Pancreas (tissue), 10 donors: ENCODE measurements around the gene PES1. TPM values are rescaled to one million over a fixed set of nuclear protein-coding genes. Genes with fewer than 3 reads are reported as not detected.

ENCODE experiments used
- ATAC-seq, 4 donors: fragments of 200-7000 bp; cut with Tn5 transposase; one replicate each; pipeline versions ENCODE4 v1.8.0 to v1.9.1; 2020; ENCODE audit warnings: mild to moderate bottlenecking in 4 of 4, moderate library complexity in 4 of 4
- DNase-seq, 6 donors: peaks; one replicate each; pipeline ENCODE4 v3.0.0-alpha.2; 2020
- FAIRE-seq: peaks from 2 replicates; lab custom pipeline; 2012; peaks lifted over from hg19 to GRCh38; lab: Jason Lieb, UNC
- H3K27ac ChIP-seq, 4 donors: fragments of 200-600 bp; sonication (generic); 1 replicate in 3 of 4; 2 replicates in 1 of 4; pipeline versions ENCODE4 v1.5.0 to v1.8.0; 2020
- H3K27me3 ChIP-seq, 4 donors: fragments of 200-600 bp; one replicate each; pipeline ENCODE4 v1.8.0; 2021
- H3K36me3 ChIP-seq, 3 donors: fragments of 200-600 bp; sonication (generic) in 1 of 3; one replicate each; pipeline versions ENCODE4 v1.5.0 to v1.8.0; 2020 to 2021
- H3K4me1 ChIP-seq, 3 donors: fragments of 200-600 bp; one replicate each; pipeline ENCODE4 v1.8.0; 2021
- H3K4me3 ChIP-seq, 4 donors: fragments of 200-600 bp; sonication (generic) in 2 of 4; one replicate each; pipeline versions ENCODE4 v1.5.0 to v1.8.0; 2020 to 2021
- H3K9me3 ChIP-seq, 4 donors: fragments of 200-600 bp; one replicate each; pipeline ENCODE4 v1.8.0; 2021
- CTCF ChIP-seq, 4 donors: fragments of 200-600 bp; sonication (generic) in 3 of 4; IDR thresholded peaks; one replicate each; pipeline versions ENCODE4 v1.5.0 to v1.8.0; 2021; ENCODE audit warnings: antibody characterized with exemption in 4 of 4
- WGBS, 2 donors: extraction: QIAGEN DNeasy Blood & Tissue Kit; methylation state at CpG; one replicate each; pipeline ENCODE4 v1.1.7; 2013; 5-methylcytosine and 5-hydroxymethylcytosine counted together
- intact Hi-C, 3 donors: fragments of 100-400 bp; cut with DNase I; formaldehyde crosslinking; loops; one replicate each; pipeline versions ENCODE4 v1.11.1 to v1.14.2; 2022
- polyA plus RNA-seq, 2 donors: library from polyadenylated mRNA; stranded (reverse); fragments of 200-250 nt; gene quantifications; one replicate each; pipeline ENCODE4 v1.2.3, GENCODE V29; 2013
- total RNA-seq, 6 donors: library from RNA; stranded (reverse); fragmentation: NEBNext Ultra II Directional in 4 of 6; extraction: Animal tissue kit (Norgen Biotek cat#: 25700) in 4 of 6; gene quantifications; one replicate each; pipeline versions ENCODE4 v1.2.1 to v1.2.4, GENCODE V29; 2021 to 2023
- donor health status: healthy with polysubstance abuse.
- donor health status: DM: no; HTN: no; CAD: no; lungs with moderate emphysema.
- donor health status: DM: no; HTN: no; CAD: no.
- donor health status: control.
- donor health status: control.
- donor health status: Bipolar disorder and iron deficiency.
- donor health status: DM: yes; HTN: yes; CAD: no.
- donor health status: DM: no; HTN: no; CAD: no.
- donor health status: DM: no; HTN: no; CAD: no.
- donor health status: DM: yes; HTN: yes; CAD: no.

PES1 gene
- total RNA-seq = 10 to 100 TPM; 33.8 to 66.9 (median 36.7) TPM
- 10 to 100 TPM; 54.1 to 55.8 TPM for polyA plus RNA-seq

GRCh38 chr22:30591588-30592359, at the start of gene PES1:
Gene PES1 (minus strand): TSS chr22:30591910. CDS start chr22:30591833, 77 bp downstream.
- WGBS, 2 donors = 0% methylated on average over 49 of the region's 49 CpGs
- intact Hi-C loops = no loop called here

GRCh38 chr22:30640839-30641430, 49.2 kb upstream of the PES1 start:
- H3K27ac ChIP-seq = no peak overlapping the region
- ATAC-seq (no peak), DNase-seq (no peak), FAIRE-seq (no peak)
- WGBS, 2 donors = 90 to 95% methylated on average over 4 of the region's 4 CpGs
- H3K36me3 ChIP-seq = no peaks in the 10 kb centered on the region
- TF ChIP-seq CTCF (IDR thresholded peaks at IDR 0.05) = no peak
- H3K9me3 ChIP-seq = no peaks in the 10 kb centered on the region
- H3K4me3 ChIP-seq = no peak overlapping the region
- peaks cover 7 to 14% (median 7%) of the 10 kb centered on the region in 3 donors for H3K4me1 ChIP-seq
- intact Hi-C loops = no loop called here
- H3K27me3 ChIP-seq = no peaks in the 10 kb centered on the region

More at GRCh38 chr22:30591588-30592359, at the start of gene PES1:
- H3K27me3 ChIP-seq = no peaks in the 10 kb centered on the region
- DNase-seq (peak; percentile 88 to 97 (median 96)), FAIRE-seq (peak; percentile 98), ATAC-seq (peak; percentile 95 to 99 (median 98))
- H3K27ac ChIP-seq = peak within 1 kb of the TSS; percentile 53 to 91 (median 72)
- peaks cover 6 to 22% (median 15%) of the 10 kb centered on the region in 3 donors for H3K36me3 ChIP-seq
- H3K4me3 ChIP-seq = peak within 1 kb of the TSS; percentile 72 to 93 (median 86)
- no peak for TF ChIP-seq CTCF (IDR thresholded peaks at IDR 0.05)
- no peaks in the 10 kb centered on the region for H3K9me3 ChIP-seq
- peaks cover 7 to 16% (median 8%) of the 10 kb centered on the region in 3 donors for H3K4me1 ChIP-seq

GRCh38 chr22:30640361-30640760, 48.7 kb upstream of the PES1 start:
- H3K36me3 ChIP-seq = no peaks in the 10 kb centered on the region
- no peaks in the 10 kb centered on the region for H3K9me3 ChIP-seq
- intact Hi-C loops = no loop called here
- WGBS, 2 donors = 97 to 100% methylated on average over 4 of the region's 4 CpGs
- no peaks in the 10 kb centered on the region for H3K27me3 ChIP-seq
- DNase-seq (no peak), FAIRE-seq (no peak), ATAC-seq (no peak)
- no peak for TF ChIP-seq CTCF (IDR thresholded peaks at IDR 0.05)
- no peak overlapping the region for H3K27ac ChIP-seq
- H3K4me3 ChIP-seq = no peak overlapping the region
- H3K4me1 ChIP-seq = peaks cover 7 to 14% (median 7%) of the 10 kb centered on the region in 3 donors

GRCh38 chr22:30637701-30638114, 46.0 kb upstream of the PES1 start:
- ATAC-seq (no peak), DNase-seq (no peak), FAIRE-seq (no peak)
- Histone ChIP-seq H3K4me1 (peaks cover 12 to 14% (median 14%) of the 10 kb centered on the region in 3 donors), H3K9me3 (no peaks in the 10 kb centered on the region), H3K27ac (no peak overlapping the region), H3K36me3 (no peaks in the 10 kb centered on the region), H3K27me3 (no peaks in the 10 kb centered on the region), H3K4me3 (no peak overlapping the region)
- intact Hi-C loops = loop anchor here in 1 of 3 donors (10.0 kb wide), 1 partner anchor 117 kb away; no protein-coding TSS in a partner anchor
- TF ChIP-seq CTCF (IDR thresholded peaks at IDR 0.05) = no peak
- WGBS, 2 donors = 42 to 48% methylated on average over 1 of the region's 1 CpG
